Hematopoietic multipotent progenitor cell treated with erythropoietin and hydrocortisone succinate and interleukin-3 and kit ligand, for 15 days (in vitro differentiated cells): ENCODE measurements around the gene ZBTB5.
A peak's percentile ranks its signal among the peaks of the same experiment; 100 is the strongest.

Experiments
- DNase-seq: peaks from one replicate; pipeline ENCODE4 v3.0.0-alpha.2; 2015; ENCODE audit warnings: low spot score

ZBTB5 gene

DNA sequence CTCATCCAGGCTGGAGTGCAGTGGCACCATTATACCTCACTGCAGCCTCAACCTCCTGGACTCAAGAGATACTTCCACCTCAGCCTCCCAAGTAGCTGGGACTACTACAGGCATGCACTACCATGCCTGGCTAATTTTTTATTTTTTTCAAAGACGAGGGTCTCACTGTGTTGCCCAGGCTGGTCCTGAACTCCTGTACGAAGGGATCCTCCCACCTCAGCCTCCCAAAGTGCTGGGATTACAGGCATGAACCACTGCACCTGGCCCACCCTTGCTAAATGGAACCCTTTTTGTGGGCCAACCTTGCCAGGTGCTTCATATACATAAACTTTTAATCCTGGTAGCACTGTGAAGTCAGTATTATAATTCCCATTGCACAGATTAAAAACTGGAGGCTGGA lies 41.7 kb downstream of the ZBTB5 start:
- DNase-seq = no peak

DNA sequence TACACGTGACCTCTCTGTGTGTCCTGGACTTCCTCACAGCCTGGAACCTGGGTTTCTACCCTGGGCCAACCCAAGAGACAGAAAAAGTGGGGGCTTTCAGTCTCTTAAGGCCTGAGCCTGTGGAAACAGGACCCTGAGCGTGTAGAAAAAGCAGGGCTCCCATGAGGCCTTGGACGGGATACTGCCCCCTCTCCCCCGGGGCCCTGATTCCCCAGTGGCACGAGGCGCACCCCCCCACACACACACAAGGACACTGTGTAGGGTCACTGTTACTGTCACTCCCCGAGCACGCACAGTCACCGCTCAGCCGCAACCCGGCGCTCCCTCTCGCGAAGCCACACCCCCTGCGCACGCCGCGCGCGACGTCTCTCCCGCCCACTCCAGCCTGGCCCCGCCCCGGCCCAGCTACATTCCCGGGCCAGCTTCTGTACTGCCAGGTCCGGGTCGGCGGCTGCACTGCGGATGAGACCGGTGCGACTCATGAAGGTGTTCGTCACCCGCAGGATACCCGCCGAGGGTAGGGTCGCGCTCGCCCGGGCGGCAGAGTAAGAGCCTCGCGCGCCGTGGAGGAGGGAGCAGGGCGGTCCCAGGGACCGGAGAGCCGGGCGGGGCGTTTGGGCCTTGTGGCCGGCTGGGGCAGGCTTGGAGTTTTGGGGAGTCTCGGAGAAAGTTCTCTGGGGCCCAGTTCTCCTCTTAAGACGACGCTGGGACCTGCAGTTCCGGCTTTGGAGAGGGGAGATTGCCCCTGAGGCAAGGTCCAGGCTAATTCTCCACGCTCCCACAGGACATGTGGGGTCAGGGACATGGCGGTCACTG lies 42.8 kb downstream of the ZBTB5 start, which contains the start of gene GRHPR:
GRHPR (plus strand) TSS at position 408 of the 816 bp plus-strand sequence; CDS start at position 463, 55 bp downstream.
- DNase-seq = peak; percentile 91

DNA sequence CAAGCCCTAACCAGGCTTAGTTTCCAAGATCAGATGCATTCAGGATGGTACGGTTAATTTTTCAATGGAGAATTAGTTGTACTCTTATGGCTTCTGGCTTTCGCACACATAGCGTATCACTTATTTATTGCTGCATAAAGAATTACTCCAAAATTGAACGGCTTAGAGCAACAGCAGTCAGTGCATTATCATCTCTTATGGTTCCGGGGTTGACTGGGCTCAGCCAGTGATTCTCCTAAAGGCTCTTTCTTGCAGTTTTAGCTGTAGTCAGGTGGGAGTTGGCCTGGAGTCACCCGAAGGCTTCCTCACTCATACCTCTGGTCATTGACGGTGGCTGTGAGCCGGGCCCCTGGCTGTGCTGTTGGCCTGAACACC lies 43.3 kb downstream of the ZBTB5 start:
- DNase-seq = no peak

DNA sequence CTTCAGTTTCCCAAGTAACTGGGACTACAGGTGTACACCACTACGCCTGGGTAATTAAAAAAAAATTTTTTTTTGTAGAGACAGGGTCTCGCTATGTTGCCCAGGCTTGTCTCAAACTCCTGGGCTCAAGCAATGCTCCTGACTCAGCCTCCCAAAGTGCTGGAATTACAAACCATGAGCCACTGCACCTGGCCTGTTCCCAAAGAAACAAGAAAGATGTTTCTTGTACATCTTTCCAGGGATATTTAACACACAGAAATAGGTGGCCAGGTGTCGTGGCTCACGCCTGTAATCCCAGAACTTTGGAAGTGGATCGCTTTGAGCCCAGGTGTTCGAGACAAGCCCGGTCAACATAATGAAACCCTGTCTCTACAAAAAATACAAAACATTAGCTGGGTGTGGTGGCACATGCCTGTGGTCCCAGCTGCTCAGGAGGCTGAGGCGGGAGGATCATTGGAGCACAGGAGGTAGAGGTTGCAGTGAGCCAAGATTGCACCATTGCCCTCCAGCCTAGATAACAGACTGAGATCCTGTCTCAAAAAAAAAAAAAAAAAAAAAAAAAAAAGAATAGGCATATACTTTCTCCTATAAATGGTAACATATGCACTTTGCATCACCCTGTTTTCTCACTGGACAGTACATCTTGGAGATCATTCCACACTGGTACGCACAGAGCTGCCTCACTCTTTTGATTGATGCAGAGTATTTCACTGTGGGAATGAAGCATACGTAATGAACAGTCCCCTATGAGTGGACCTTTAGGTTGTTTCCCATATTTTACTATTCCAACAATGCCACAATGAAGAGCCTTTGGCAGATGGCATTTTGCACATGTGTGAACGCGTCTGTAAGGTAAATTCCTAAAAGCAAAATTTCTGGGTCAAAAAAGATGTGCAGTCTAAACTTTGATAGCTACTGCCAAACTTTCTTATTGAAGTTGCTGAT lies 44.7 kb downstream of the ZBTB5 start:
- DNase-seq = no peak

DNA sequence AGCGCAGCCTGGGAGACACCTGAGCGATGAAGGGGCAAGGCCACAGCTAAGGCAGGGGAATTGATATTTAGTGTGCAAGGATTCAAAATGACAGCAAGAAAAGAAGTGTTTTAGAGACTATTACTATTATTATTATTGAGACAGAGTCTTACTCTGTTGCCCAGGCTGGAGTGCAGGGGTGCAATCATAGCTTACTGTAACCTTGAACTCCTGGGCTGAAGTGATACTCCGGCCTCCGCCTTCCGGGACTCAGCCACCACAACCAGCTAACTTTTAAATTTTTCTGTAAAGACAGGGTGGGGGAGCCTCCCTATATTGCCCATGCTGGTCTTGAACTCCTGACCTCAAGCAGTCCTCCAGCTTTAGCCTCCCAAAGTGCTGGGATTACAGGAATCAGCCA lies 46.0 kb downstream of the ZBTB5 start:
- DNase-seq = no peak

DNA sequence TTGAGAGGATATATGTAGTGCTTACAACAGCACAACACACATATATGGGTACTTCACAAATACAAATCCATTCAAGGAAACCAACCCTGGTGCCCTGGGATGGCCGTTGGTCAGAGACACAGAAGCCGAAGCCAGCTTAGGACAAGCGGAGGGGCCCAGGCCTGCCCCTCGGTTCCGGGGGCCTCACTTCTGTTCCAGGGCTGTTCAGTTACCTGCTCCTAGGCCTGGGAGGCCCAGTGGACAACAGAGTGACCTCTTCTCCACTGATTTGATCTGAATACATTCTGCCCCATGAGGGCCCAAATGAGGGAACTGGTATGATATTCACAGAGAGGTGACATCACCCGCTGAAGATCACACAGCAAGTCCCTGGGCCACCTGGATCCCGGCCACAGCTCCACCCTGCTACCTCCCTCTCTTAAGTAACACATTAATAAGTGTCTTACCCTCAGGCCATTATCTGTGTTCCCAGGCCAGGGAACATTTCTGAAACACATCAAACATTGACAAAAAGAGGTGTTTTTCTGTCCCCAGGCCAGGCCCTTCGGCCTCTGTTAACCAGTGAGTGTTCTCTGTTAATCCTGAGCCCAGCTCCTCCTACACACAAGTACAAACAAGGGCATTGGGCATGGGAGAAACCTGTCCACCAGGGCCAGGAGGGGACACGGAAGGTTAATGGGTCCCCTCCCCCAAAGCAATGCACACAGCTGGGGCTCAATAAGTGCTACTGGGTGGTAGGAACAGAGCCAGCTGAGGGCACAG lies 47.2 kb downstream of the ZBTB5 start:
- no peak for DNase-seq

DNA sequence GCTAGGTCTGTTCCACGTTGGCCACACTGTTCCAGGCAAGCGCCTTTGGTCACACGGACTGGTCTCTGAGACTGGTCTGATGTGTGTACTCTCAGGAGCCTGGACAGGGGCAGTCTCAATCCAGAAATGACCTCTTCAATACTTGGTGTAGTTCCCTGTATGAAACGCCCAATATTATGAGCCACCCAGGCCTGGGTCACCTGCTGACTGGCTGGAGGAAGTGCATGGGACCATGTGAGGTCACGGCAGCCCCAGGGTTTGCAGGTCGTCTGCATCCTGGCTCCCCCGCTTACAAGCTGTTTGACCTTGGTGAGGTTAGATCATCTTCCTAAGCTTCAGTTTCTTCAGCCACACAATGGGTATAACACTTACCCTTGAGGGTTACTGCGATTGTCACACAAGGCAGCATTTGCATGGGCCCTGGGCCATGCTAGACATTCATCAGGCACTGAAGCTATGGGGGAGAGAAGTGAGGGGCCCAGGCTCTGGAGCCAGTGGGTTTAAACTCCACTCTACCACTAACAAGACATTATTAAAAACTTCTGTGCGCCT lies 47.9 kb downstream of the ZBTB5 start:
- DNase-seq = no peak

DNA sequence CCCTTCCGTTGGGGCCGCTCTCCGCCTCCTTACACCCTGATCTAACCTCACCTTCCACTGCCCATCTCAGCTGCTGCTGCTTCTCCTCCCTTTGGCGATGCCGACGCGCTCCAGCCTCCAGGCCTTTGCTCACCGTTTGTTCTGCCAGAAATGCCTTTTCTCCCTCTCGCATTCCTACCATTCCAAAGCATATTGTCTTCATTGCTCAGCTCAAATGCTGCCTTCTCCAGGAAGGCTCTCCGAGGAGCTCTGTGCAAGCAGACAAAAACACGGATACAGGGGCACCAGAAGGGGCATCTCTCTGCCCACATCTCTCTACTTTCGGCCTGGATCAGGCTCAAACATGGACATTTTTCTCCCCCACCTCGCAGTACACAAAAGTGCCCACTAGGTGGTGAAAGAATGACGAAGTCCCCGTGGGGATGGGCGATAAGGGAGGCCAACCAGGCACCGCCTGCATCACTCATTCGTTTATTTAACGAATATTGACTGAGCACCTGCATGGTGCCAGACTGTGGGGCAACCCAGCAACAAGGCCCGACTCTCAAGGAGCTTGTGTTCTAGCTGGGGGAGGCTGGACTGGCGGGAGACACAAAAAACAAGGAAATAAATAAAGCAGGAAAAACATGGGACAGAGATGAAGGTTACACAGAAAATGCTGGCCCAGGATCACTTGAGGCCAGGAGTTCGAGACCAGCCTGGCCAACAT lies 50.1 kb downstream of the ZBTB5 start:
- DNase-seq = peak; percentile 82

DNA sequence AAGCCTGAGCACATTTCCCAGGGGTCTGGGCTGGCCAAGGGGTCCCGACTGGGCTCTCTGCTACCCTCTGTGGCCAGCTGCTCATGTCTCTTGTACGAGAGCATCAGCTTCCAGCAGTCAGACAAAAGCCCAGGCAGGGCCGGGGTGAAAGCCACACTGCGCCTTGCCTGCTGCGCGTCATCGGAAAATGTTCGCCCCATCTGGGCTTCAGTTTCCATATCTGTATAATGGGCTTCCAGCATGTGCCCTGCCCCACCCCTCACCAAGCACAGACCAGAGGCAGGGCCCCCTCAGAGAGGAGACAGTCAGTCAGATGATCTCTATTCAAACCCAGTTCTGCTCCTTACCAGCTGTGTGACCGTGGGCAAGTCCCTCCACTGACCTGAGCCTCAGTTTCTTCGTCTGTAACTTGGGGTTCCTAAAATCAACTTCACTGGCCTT lies 50.7 kb downstream of the ZBTB5 start:
- DNase-seq = no peak

DNA sequence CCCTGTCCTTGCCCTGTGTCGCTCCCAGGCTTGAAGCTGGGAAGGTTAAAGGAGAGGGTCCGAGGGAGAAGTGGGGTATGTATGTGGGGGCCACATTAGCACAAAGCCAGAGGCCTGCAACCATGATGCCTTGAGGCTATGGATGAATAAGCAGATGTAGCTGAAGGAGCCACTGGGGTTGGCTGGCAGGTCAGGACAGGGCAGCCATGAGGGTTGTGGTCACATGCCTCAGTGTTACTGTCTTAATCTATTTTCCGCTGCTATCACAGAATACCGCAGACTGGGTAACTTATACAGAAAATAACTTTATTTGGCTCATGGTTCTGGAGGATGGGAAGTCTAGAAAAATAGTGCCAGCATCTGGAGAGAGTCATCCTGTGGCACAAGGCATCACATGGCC lies 51.9 kb downstream of the ZBTB5 start:
- no peak for DNase-seq

DNA sequence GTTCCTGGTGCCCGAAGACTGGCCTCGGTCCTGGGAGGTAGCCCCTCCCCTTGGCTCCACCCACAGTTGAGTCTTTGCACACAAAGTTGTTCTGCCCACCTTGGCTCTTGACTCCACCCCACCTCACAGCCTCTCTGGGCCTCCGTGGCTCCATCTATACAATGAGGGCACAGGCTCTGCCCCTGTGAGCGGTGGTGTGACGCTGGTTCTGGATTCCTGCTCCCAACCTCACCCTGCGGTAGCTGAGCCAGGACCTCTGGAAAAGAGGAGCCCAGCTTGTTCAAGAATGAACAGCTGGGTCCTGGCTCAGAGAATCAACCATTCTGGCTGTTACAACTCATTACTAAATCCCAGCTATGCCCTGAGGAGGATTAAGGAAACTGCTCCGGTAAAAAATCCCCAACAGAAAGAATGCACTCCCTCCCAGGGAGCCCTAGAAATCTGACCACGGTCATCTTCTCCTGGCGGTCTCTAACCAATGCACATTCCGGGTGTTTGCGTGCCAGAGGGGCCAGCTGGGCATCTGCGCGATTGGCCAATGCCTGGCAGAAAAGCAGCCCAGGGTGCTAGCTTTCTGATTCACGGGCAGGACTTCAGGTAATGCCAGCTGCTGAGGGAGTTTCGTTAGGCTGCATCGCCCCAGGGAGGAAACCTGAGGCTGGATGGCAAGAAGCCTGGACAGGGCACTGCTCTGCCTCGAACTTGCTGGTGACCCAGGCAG lies 52.7 kb downstream of the ZBTB5 start:
- DNase-seq = no peak

DNA sequence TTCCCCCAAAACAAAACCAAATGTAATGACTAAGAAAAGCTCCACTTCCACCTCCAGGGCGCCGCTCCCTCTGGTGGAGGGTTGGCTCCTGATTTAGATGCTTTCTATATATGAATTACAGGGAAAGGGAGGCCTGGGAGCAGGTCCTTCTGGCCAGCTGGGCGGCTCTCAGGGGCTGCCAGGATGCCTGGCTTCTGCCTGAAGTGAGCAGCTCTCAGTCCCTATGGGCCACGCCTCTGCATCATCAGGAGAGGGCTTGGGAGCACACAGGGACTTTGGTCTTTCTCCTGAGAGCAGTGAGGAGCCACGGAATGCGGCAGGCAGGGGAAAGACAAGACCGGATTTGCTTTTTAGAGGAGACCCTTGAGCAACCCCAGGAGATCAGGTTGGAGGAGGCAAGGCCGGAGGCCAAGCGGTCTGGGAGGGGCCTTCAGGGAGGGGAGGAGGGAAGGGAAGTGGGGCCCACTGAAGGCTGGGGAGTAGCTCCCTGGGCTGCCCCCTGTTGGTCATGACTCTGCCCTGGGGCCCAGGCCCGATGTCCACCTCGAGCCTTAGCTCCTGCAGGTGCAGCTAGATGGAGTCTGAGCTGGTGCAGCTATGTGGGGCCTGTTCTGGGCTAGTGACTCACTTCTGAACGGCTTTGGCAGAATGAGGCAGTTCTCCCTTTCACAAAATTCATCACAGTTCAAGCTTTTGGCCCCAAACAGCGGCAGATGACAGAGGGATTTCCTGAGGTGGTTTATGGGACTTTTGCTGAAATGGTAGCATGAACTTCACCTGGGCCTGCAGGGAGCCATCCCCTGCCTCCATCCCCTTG lies 54.1 kb downstream of the ZBTB5 start:
- no peak for DNase-seq

DNA sequence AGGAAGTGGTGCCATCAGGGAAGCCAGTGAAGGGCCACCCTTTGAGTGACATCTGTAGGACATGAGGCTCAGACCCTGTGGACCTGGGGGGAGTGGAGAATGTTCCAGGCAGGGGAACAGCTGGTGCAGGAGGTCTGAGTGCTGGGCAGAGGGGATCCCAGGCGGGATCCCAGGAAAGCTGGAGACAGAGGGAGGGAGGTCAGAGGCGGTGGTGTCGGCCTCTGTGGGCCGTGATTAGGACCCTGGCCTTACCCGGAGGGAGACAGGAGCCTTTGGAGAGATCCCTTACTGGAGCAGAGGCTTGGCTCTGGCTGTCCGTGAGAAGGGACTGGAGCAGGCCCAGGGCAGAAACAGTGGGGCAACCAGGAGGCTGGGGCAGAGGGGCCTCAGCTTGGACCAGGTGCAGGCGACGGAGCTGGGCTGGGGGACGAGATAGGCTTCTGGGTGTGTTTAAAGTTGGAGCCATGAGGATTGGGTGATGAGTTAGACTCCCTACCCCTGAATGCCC lies 54.8 kb downstream of the ZBTB5 start:
- no peak for DNase-seq

DNA sequence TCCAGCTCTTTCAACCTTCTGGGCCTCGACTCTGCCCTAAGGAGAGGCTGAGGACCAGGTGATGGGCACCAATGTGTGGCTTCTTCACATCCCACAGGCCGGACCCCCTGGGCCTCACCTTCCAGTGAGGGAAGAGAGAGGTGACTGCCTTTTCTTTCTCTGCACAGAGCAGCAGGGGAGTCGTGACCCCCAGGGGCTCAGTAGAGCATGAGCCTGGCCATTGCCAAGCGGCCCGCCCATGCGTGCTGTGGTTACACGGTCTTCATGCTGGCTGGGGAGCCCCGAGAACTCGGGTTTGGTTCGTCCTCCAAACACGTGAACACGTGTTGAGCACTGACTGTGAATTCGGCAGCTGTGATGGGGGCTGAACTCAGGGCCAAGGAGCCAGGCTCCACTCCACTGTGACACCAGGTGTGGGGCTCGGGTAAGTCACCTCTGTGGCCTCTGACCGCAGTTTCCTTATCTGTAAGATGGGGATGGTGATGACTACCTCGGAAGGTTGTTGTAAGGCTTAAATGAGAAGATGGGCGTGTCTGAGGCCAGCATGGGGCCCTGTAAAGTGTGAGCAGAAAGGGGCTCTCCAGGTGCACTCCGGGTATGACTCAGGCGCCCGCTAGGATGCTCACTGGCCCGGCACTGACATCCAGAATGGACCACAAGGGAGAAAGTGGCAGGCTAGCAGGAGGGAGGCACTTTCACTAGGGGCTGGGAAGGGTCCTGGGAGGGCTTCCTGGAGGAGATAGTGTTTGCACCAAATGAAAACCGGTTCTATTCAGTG lies 56.1 kb downstream of the ZBTB5 start:
- DNase-seq = no peak

DNA sequence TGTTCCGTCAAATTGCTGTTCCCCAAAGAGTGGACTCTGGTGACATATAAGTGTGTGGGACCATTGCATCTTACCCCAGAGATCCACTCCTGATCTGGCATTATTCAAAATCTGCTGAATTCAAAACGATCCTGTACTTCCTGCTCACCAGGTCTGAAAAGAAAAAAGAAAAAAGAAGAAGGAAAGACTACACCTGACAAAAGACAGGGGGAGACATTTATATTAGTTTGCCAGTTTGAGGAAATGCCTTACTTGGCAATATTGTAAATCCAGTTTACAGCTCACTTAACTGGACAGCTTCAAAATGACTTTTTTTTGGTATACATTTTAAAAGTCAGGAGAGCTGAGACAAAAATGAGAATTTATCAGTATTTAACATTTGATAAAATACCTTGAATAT lies 57.8 kb downstream of the ZBTB5 start:
- DNase-seq = no peak

DNA sequence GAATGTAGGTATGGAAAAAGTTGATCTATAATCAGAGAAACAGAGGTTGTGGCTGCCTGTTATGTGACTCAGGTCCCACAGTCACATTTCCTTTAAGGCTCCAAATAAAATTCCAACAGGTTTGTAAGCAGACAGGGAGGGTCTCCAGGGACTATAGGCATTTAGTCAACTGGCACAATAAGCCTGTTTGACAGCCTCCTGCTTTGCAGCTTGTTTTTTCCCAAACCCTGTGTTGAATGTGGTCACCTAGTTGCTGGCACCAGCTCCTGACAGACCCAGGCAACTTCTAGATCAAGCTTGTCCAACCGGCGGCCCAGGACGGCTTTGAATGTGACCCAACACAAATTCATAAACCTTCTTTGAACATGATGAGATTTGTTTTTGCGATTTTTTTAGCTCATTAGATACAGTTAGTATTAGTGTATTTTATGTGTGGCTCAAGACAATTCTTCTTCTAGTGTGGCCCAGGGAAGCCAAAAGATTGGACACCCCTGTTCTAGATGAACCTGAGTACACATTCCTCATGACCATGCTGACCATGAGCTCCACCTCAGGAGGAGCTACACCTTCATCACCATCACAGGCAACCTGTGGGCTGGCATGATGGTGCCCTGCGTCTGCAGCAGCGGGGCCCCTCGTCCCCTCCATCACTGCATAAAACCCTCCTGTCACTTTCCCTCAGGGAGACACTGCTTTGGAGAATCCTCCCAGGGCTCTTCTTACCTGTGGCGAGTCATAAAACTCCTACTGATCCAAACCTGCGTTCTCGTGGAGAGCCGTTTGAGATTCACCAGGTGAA lies 58.4 kb downstream of the ZBTB5 start:
- DNase-seq = no peak

DNA sequence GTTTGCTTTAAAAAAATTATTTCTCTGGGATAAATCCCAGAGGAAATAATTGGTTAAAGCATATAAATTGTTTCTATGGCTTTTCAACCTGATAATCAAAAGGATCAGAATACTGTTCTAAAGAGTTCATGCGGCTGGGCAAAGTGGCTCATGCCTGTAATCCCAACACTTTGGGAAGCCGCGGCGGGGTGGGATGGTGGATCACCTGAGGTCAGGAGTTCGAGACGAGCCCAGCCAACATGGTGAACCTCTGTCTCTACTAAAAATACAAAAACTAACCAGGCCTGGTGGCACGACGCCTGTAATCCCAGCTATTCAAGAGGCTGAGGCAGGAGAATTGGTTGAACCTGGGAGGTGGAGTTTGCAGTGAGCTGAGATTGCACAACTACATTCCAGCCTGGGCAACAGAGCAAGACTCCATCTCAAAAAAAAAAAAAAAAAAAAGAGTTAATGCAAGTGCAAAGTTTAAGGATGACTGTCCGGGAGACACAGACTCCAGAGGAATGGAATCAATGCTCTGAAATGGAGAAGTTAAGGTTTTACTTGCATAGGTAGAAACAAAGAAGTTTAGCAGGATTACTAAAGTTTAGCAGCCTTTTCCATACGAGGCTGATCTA lies 59.4 kb downstream of the ZBTB5 start:
- DNase-seq = no peak
